ENCODE data around the gene EMP2.

Gene EMP2

DNA sequence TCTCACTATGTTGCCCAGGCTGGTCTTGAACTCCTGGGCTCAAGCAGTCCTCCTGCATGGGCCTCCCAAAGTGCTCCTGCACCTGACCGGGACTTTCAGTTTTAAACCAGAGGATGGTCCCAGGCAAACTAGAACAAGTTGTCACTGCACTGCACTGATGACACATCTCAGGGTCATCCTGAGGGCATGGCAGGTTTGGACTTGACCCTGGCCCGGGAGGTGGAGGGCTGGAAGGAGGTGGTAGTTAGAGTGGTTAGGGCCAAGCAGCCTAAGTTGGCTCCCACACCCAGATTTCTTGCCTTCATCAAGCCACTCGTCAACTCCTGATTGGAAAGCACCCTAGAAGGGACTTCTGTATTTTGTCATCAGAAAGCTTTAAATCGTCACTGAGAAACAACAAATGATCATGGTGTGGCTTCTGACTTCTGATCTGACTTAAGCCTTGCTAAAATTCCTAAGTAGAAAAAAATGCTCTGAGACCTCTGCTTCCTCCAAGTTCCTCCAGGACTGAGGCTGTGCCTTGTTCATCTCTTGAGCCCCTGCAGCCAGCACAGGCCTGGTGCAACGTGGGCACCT is 43.5 kb downstream of the EMP2 start:
- no peak for TF ChIP-seq TAF1 (IDR thresholded peaks at IDR 0.05; ENCODE audit: borderline replicate concordance, insufficient read depth, low read length)
- TF ChIP-seq POLR2AphosphoS5 (IDR thresholded peaks at IDR 0.05; ENCODE audit: low read depth, low read length), result no peak
- no peak for TF ChIP-seq FOXP2 (optimal IDR thresholded peaks at IDR 0.05; ENCODE audit: borderline replicate concordance, extremely low read depth, extremely low read length, insufficient read depth)
- no peak for TF ChIP-seq SIN3A (IDR thresholded peaks at IDR 0.05; ENCODE audit: borderline replicate concordance, insufficient read depth, low read length)
- TF ChIP-seq, protein P1, sequence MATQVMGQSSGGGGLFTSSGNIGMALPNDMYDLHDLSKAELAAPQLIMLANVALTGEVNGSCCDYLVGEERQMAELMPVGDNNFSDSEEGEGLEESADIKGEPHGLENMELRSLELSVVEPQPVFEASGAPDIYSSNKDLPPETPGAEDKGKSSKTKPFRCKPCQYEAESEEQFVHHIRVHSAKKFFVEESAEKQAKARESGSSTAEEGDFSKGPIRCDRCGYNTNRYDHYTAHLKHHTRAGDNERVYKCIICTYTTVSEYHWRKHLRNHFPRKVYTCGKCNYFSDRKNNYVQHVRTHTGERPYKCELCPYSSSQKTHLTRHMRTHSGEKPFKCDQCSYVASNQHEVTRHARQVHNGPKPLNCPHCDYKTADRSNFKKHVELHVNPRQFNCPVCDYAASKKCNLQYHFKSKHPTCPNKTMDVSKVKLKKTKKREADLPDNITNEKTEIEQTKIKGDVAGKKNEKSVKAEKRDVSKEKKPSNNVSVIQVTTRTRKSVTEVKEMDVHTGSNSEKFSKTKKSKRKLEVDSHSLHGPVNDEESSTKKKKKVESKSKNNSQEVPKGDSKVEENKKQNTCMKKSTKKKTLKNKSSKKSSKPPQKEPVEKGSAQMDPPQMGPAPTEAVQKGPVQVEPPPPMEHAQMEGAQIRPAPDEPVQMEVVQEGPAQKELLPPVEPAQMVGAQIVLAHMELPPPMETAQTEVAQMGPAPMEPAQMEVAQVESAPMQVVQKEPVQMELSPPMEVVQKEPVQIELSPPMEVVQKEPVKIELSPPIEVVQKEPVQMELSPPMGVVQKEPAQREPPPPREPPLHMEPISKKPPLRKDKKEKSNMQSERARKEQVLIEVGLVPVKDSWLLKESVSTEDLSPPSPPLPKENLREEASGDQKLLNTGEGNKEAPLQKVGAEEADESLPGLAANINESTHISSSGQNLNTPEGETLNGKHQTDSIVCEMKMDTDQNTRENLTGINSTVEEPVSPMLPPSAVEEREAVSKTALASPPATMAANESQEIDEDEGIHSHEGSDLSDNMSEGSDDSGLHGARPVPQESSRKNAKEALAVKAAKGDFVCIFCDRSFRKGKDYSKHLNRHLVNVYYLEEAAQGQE (IDR thresholded peaks at IDR 0.05; ENCODE audit: insufficient read depth in 1 of 2, low read depth in 2 of 2, low read length in 2 of 2), result no peak

DNA sequence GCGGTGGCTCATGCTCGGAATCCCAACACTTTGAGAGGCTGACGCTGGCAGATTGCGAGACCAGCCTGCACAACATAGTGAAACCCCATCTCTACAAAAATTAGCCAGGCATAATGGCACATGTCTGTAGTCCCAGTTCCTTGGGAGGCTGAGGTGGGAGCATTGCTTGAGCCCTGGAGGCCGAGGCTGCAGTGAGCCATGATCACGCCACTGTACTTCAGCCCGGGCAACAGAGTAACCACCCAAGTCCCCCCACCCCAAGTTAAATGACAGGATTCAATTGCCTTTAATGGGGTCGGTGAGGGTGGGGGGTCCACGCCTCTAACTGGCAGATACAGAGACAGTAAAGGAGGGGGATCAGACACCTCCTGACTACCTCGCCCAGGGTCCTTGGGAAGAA is 44.9 kb downstream of the EMP2 start:
- TF ChIP-seq FOXP2 (optimal IDR thresholded peaks at IDR 0.05; ENCODE audit: borderline replicate concordance, extremely low read depth, extremely low read length, insufficient read depth) (no peak), TAF1 (IDR thresholded peaks at IDR 0.05; ENCODE audit: borderline replicate concordance, insufficient read depth, low read length) (no peak), POLR2AphosphoS5 (IDR thresholded peaks at IDR 0.05; ENCODE audit: low read depth, low read length) (no peak), SIN3A (IDR thresholded peaks at IDR 0.05; ENCODE audit: borderline replicate concordance, insufficient read depth, low read length) (no peak)
- TF ChIP-seq, protein P1 (IDR thresholded peaks at IDR 0.05; ENCODE audit: insufficient read depth in 1 of 2, low read depth in 2 of 2, low read length in 2 of 2), result no peak

DNA sequence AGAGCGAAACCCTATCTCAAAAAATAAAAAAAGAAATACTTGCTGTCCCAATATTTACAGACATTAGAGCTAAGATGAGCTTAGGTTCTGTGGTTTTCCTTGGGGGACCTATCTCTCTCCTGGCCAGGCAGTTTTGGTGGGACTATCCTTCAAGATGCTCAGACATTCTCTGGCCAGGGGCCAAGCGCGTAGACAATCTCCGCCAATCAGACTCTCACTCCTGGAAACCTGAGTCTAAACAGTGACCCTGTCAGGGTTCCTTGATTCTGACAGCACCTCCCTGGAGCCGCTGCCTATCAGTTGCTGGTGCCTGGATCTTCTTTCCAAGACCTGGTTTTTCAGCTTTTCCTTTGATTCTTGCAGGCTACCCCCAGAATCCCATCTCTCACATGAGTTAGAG is 45.6 kb downstream of the EMP2 start:
- TF ChIP-seq, protein P1 (IDR thresholded peaks at IDR 0.05; ENCODE audit: insufficient read depth in 1 of 2, low read depth in 2 of 2, low read length in 2 of 2), result no peak

DNA sequence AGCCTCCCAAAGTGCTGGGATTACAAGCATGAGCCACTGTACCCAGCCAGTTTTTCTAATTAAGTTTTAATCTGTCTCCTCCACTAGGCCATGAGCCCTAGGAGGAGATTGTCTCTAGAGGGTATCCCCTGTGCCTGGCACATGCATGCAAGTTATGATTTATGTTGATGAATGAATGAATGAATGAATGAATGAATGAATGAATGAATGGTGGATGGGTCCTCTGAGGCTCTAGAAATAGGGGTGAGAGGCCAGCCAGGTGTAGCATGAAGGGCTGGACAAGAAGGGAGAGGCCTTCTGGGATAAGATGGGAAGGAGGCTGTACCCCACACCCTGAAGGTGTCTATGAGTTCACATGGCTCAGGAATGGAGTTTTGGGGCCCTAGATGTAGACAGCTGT is 48.8 kb downstream of the EMP2 start:
- TF ChIP-seq, protein P1 (IDR thresholded peaks at IDR 0.05; ENCODE audit: insufficient read depth in 1 of 2, low read depth in 2 of 2, low read length in 2 of 2), result no peak
- no peak for TF ChIP-seq TAF1 (IDR thresholded peaks at IDR 0.05; ENCODE audit: borderline replicate concordance, insufficient read depth, low read length)
- no peak for TF ChIP-seq SIN3A (IDR thresholded peaks at IDR 0.05; ENCODE audit: borderline replicate concordance, insufficient read depth, low read length)
- TF ChIP-seq POLR2AphosphoS5 (IDR thresholded peaks at IDR 0.05; ENCODE audit: low read depth, low read length), result no peak
- no peak for TF ChIP-seq FOXP2 (optimal IDR thresholded peaks at IDR 0.05; ENCODE audit: borderline replicate concordance, extremely low read depth, extremely low read length, insufficient read depth)

DNA sequence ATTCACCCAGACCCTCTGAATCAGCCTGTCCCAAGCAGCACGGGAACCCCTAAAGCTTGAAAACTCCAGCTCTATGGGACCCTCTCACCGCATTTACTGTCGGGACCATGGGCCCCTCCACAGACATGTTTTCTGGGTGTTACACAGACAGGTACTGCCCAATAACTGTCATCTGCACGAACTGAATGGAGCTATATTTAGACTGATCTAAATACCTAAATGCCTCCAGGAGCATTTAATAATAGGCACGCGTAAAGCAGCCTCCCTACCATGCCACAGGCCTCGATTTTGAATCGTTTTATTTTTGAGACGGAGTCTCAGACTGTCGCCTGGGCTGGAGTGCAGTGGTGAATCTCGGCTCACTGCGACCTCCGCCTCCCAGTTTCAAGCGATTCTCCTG is 49.7 kb downstream of the EMP2 start:
- TF ChIP-seq TAF1 (IDR thresholded peaks at IDR 0.05; ENCODE audit: borderline replicate concordance, insufficient read depth, low read length) (no peak), FOXP2 (optimal IDR thresholded peaks at IDR 0.05; ENCODE audit: borderline replicate concordance, extremely low read depth, extremely low read length, insufficient read depth) (no peak), SIN3A (IDR thresholded peaks at IDR 0.05; ENCODE audit: borderline replicate concordance, insufficient read depth, low read length) (no peak), POLR2AphosphoS5 (IDR thresholded peaks at IDR 0.05; ENCODE audit: low read depth, low read length) (no peak)
- TF ChIP-seq, protein P1 (IDR thresholded peaks at IDR 0.05; ENCODE audit: insufficient read depth in 1 of 2, low read depth in 2 of 2, low read length in 2 of 2), result no peak

Measured in PFSK-1 (cell line).